ENCODE results near the gene GATA6.

Gene GATA6

GRCh38 chr18:22176420-22177326 lies 7.3 kb downstream of the GATA6 start:
- DNase-seq (ENCODE audit: low read depth, low spot score), result no peak
- no peak overlapping the region for H3K4me3 ChIP-seq (ENCODE audit: low read depth, low read length)
- ChIA-PET POLR2A (no interaction called here), CTCF (no interaction called here)
- no peak for TF ChIP-seq CTCF (IDR thresholded peaks at IDR 0.05; ENCODE audit: insufficient read depth, low read length, missing control alignments)

GRCh38 chr18:22177327-22177871 lies 8.0 kb downstream of the GATA6 start:
- no peak overlapping the region for H3K4me3 ChIP-seq (ENCODE audit: low read depth, low read length)
- TF ChIP-seq CTCF (IDR thresholded peaks at IDR 0.05; ENCODE audit: insufficient read depth, low read length, missing control alignments), result no peak
- ChIA-PET CTCF (no interaction called here), POLR2A (no interaction called here)
- DNase-seq (ENCODE audit: low read depth, low spot score), result no peak

- ChIA-PET CTCF (interaction anchor here (1.0 kb wide), 1 partner anchor 10 kb away, joined by 3 read pairs; no protein-coding TSS in a partner anchor), POLR2A (no interaction called here)
- H3K4me3 ChIP-seq (ENCODE audit: low read depth, low read length), result no peak overlapping the region
- DNase-seq (ENCODE audit: low read depth, low spot score), result no peak
- no peak for TF ChIP-seq CTCF (IDR thresholded peaks at IDR 0.05; ENCODE audit: insufficient read depth, low read length, missing control alignments)
These were observed 9.8 kb downstream of the GATA6 start for GRCh38 chr18:22179174-22179573.

- DNase-seq (ENCODE audit: low read depth, low spot score), result no peak
- no peak for TF ChIP-seq CTCF (IDR thresholded peaks at IDR 0.05; ENCODE audit: insufficient read depth, low read length, missing control alignments)
- ChIA-PET CTCF (interaction anchor here (1.2 kb wide), 1 partner anchor 9 kb away, joined by 3 read pairs; no protein-coding TSS in a partner anchor), POLR2A (no interaction called here)
- H3K4me3 ChIP-seq (ENCODE audit: low read depth, low read length), result no peak overlapping the region
These were observed 10.2 kb downstream of the GATA6 start for GRCh38 chr18:22179631-22180030.

- ChIA-PET POLR2A (no interaction called here), CTCF (interaction anchor here (1.2 kb wide), 1 partner anchor 10 kb away, joined by 3 read pairs; no protein-coding TSS in a partner anchor)
- no peak for DNase-seq (ENCODE audit: low read depth, low spot score)
- H3K4me3 ChIP-seq (ENCODE audit: low read depth, low read length), result no peak overlapping the region
- no peak for TF ChIP-seq CTCF (IDR thresholded peaks at IDR 0.05; ENCODE audit: insufficient read depth, low read length, missing control alignments)
These were observed 11.3 kb downstream of the GATA6 start for GRCh38 chr18:22180722-22181121.

- no peak overlapping the region for H3K4me3 ChIP-seq (ENCODE audit: low read depth, low read length)
- no peak for DNase-seq (ENCODE audit: low read depth, low spot score)
- CTCF ChIA-PET, result no interaction called here
- POLR2A ChIA-PET, result no interaction called here
- TF ChIP-seq CTCF (IDR thresholded peaks at IDR 0.05; ENCODE audit: insufficient read depth, low read length, missing control alignments), result no peak
These were observed 13.7 kb downstream of the GATA6 start for GRCh38 chr18:22182884-22183697.

Measured in AG04449 (cell line).